Caki2 (cell line): ENCODE data around the gene MCC. TPM values are rescaled to one million over a fixed set of nuclear protein-coding genes. Genes with fewer than 3 reads are reported as not detected.

ENCODE experiments used
- DNase-seq: peaks from one replicate; pipeline ENCODE4 v3.0.0-alpha.2; 2015; ENCODE audit warnings: low read depth
- in situ Hi-C: cut with HindIII; loops from 2 replicates; pipeline ENCODE4 v1.10.0; 2016; ENCODE audit warnings: low sequenced_read_pairs, low pct_unique_long_range_greater_than_20kb, mixed read lengths
- total RNA-seq: library from RNA; depleted of rRNA; stranded (reverse); fragments of >200 nt; shearing (Covaris generic); gene quantifications from 2 replicates; pipeline ENCODE4 v1.2.3, GENCODE V29; 2014; ENCODE audit warnings: low replicate concordance

The MCC gene
- total RNA-seq, 1 experiment from 2014 or later = 0.20 TPM

- in situ Hi-C loops = no loop called here
- no peak for DNase-seq
Measured at GRCh38 chr5:113105693-113106280, 382.5 kb downstream of the MCC start.

GRCh38 chr5:113103330-113103729 lies 384.9 kb downstream of the MCC start:
- in situ Hi-C loops = no loop called here
- DNase-seq = no peak

DNA sequence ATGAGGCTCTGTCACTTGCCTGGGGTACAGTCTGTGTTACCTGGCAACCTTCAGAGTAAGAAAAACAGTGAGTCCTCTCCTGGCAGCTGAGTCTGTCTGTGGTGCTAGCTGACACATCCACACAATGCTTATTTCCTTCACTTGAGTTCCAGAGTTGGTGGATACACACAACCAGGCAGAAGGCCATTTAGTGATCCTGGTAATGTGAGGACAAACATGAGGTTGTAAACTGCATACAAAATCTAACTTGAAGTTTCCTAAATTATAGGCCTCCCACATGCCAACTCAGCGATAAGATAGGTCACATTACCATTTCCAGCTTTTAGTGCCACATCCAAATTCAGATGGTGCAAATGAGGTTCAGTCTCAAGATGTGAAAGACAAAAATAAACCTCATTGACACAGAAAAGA lies 386.1 kb downstream of the MCC start:
- no peak for DNase-seq
- in situ Hi-C loops = no loop called here

- in situ Hi-C loops = no loop called here
- DNase-seq = no peak
Measured at GRCh38 chr5:113100981-113101380, 387.3 kb downstream of the MCC start.

GRCh38 chr5:113099822-113100221 lies 388.4 kb downstream of the MCC start:
- no peak for DNase-seq
- in situ Hi-C loops = no loop called here

DNA sequence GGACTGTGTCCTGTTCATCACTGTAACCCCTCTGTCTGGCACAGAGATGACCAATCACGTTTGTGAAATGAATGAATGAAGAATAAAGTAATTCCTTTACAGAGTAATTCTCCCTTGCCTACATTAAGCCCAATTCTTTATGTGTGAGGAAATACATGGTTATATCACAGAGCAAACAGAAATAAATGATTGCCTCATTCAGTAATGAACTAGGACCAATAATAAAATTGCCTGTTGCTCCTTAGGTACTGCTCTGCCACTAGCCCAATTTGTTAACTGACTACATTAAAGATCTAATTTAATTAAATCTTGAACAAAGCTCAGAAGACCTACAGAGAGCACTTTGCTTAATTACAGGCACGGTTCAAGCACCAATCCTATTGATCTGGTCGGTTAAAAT lies 389.9 kb downstream of the MCC start:
- in situ Hi-C loops = no loop called here
- DNase-seq = no peak

- no peak for DNase-seq
- in situ Hi-C loops = no loop called here
Measured at GRCh38 chr5:113095831-113096230, 392.4 kb downstream of the MCC start.

GRCh38 chr5:113093558-113093957 lies 394.7 kb downstream of the MCC start:
- in situ Hi-C loops = no loop called here
- DNase-seq = no peak

DNA sequence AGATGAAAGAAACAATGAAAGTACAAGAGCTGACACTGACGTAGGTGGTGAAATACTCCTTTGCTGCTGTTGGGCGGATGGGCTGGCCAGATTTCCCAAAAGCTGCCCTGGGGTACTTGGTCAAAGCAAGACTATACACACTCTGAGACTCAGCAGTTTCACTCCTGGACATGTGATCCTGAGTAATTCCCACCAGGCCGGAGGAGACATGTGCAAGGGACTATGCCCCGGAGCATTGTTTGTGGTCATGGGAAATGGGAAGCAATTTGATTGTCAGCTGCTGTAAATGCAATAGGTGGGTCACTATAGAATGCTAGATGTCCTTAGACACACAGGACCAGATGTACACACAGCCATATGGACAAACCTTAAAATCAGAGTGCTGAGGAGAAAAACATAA lies 395.6 kb downstream of the MCC start:
- in situ Hi-C loops = no loop called here
- no peak for DNase-seq

- DNase-seq = no peak
- in situ Hi-C loops = no loop called here
Measured at GRCh38 chr5:113091622-113092021, 396.6 kb downstream of the MCC start.

GRCh38 chr5:113090336-113091106 lies 397.7 kb downstream of the MCC start:
- DNase-seq = no peak
- in situ Hi-C loops = no loop called here

- in situ Hi-C loops = no loop called here
Measured at GRCh38 chr5:113089653-113090335, 398.5 kb downstream of the MCC start.

DNA sequence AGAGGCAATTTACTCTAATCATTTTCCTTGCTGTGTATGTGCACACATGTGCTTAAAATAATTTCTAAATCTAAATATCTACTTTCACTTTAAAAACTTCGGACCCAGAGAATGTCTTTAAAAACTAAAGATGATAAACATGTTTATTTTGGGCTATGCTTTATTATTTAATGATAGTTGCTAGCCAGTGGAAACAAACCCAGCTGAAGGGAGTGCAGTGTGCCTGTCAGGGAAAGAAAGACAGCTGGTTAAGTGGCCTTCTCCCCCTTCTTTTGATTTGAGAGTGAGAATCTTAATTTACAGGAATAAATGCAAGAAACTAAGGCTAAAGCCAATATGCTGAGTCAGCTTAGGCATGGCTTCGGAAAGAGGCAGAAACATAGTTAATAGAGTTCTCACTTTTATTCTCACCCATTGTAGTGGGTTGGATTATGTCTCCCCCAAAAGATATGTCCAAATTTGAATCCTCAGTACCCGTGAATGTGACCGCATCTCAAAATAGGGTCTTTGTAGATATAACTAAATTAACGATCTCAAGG lies 400.2 kb downstream of the MCC start:
- DNase-seq = no peak
- in situ Hi-C loops = no loop called here

More at GRCh38 chr5:113089653-113090335, 398.5 kb downstream of the MCC start:
- DNase-seq = no peak

DNA sequence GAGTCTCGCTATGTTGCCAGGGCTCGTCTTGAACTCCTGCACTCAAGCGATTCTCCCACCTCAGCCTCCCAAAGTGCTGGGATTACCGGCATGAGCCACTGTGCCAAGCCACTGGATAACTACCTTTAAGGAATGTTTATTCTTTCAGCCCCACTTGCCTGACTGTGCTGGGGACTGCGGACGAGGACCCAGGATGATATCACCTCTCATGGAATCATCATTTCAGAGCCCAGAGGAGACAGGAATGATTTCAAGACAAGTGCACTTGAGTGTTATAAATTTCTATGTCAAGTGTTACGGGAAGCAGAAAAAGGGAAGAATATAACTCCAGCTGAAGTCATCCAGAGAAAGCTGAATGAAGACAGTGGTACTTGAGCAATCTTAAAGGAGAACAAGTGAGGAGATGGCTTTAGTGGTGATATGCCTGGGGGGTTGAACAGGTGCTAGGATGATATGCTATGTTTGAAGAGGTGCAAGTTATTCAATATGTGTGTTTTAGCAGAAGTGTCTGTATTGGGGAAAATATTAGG lies 402.3 kb downstream of the MCC start:
- in situ Hi-C loops = no loop called here

DNA sequence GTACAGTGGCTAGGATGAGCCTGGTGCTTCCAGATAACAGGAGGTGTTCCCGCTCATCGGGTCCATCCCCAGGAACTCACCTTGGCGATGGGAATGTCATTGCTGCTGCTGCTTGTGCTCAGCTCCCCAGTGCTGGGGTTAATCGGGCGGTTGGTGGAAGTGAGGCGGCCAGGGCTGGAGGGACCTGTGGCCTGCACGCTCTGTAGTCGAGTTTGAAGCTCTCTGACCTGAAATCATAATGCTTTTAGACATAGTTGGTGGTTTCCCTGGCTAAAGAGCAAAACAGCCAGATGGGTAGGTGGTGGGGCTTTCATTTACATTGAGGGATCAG lies 403.2 kb downstream of the MCC start:
- in situ Hi-C loops = no loop called here
- no peak for DNase-seq

More for the DNA sequence above, 402.3 kb downstream of the MCC start:
- no peak for DNase-seq

DNA sequence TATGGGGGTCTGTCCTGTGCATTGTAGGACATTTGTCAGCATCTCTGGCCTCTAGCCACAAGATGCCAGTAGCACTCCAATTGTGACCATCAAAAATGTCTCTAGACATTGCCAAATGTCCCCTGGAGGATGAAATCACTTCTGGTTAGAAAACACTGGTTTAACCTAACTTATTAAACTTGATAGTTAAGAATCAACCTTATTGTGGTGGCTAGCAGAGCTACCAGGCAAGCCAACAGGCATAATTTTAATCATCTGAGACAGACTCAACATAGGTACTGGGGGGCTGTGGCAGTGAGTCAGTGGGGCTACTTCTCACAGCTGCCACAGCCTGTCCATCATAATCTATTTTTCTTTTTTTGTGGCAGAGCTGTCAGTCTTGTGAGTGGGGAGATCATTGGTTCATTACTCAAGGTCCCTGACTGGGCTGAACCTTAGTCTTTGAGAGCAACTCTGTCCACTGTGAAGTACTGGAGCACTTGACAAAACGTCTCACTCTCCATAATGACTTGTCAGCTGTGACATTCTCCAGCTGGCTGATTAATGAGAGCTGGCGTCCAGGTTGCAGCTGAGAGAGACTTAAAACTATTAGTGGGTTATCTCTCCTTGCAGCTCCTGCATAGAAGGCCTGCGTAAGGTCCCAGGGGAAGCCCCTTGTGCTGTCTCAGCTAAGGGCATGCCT lies 403.7 kb downstream of the MCC start:
- DNase-seq = peak; percentile 16

DNA sequence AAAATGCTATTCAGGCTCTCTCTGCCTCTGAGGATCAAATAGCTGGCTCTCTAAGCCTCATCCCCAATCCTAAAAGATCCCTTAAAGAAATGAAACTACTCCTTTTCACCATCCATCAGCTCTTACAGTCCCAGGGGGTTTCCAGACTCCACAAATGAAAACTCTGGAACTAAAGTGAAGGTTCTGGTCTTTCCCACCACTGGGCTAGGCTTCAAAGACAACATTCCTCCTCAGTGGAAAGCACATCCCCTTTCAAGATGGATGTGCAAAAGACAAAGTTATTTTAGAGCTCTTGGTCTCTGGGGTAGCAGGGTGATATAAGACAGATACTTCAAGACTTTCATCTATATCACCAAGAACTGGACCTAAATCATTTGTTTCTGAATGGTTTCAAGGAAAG lies 404.8 kb downstream of the MCC start:
- in situ Hi-C loops = no loop called here
- no peak for DNase-seq

More for the DNA sequence above, 403.7 kb downstream of the MCC start:
- in situ Hi-C loops = no loop called here

GRCh38 chr5:113082547-113082905 lies 405.7 kb downstream of the MCC start:
- in situ Hi-C loops = no loop called here
- DNase-seq = no peak
